Iris pigment epithelial cell (primary cell): ENCODE results near the gene NCF2.
A peak's percentile ranks its signal among the peaks of the same experiment; 100 is the strongest.

Source experiments
- DNase-seq: peaks from one replicate; pipeline ENCODE4 v3.0.0-alpha.2; 2011; ENCODE audit warnings: low read depth

NCF2 gene

DNA sequence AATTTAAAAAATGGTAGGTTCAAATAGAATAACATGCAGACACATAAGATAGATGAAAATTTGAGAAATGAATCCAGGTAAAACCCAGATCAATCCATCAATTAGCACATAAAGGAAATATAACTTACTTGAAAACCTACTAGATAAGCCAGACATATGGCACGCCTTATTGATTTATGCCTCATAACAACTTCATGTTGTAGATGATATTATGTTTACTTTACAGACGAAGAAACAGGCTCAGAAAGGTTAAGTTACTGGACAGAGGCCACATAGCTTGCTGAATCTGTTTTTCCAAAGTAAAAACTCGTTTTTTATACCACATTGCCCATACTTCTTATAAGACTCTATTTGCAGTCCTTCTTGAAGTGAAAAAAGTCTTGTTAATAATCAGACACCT, 22.1 kb upstream of the NCF2 start:
- no peak for DNase-seq

DNA sequence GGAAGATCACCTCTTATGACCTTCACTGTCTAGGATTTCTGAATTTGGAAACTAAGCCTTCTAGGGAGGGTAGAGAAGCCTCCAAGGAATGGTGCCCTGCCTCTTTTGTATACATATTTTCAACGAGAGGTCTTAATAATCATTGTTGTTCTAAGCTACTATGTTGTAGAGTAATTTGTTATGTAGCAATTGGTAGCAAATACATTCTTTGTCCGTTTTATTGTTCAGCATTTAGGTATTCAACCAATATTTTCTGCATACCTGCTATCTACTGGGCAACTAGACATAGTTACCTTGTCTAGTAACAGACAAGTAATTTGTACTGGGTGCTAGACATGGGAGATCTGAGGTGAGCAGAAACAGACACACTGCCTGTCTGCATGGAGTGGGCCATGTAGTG, 20.8 kb upstream of the NCF2 start:
- DNase-seq = no peak

DNA sequence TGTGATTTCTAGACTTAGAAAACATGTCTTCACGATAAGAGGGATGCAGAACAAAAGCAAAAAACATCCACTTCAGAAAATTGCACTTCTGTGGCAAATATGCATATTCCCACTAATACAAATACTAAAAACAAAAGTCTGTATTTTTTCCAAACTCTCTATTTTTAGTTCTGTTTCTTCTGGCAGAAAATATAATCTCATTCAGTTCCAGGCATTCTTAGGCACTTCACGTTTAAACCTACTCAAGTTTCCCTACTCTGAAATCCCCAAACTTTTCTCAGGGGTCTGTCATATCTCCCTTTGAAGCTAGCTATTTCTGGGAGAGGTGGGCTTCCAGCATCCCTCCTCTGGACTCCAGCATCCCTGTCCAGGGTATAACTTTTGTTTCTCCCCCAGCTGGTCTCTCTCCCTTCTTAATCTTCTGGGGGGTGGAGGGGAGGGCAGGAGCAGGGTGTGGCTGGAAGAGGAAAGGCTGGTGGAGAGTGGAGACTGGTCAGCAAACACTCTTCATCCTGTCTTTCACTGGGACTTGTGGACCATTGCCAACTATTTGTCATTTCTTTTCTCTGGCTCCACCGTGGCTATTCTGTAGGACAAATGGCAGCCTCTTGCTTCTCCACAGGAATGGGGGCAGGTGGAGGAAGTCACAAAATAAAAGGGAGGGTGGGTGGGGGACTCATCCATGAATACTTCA, 19.6 kb upstream of the NCF2 start:
- no peak for DNase-seq

DNA sequence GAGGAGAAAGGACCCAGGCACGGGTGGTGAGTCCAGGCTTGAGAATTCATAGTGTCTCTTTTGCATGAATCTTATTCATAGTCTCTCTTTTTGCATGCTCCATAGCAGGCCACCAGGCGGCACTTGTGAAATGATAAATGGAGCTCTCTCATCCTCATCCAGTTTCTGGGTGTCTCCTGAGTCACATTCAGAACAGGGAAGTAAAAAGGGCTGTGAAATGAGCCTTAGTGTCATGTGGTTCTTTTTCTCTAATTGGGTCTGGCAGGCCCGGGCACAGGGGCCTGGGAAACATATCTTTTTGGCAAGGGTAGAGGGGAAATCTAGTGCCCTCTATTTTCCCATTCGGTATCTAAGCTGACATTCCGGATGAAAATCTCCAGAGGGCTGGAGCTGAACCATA, 19.1 kb upstream of the NCF2 start:
- peak; percentile 65 for DNase-seq

DNA sequence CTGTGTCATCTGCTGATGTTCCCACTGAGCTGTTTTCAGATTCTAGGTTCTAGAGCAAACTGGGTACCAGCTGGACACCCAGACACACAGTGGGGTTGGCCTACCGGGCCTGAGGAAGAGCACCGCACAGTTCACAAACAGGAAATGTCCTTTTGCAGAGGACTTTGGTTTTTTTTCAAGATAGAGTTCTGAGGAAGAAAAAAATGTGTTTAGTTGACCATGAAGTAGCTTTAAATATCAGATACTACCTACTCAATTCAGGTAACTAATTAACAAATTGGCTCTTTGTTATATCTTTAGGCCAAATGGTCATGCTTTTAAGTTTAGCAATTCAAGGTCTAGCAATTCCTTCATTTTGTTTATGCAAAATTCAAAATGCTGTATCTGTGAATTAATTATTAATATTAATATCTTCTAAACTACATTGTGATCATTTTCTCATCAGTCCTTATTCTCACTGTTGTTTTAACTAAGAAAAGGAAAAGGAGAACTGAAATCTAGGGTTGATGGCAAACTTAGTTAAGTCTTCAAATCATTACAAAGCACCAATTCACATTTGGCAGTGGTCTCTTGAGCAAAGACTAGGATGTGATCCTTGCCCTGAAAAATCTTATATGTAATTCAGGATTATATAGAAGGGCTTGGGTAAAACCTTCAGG, 17.2 kb upstream of the NCF2 start:
- no peak for DNase-seq

DNA sequence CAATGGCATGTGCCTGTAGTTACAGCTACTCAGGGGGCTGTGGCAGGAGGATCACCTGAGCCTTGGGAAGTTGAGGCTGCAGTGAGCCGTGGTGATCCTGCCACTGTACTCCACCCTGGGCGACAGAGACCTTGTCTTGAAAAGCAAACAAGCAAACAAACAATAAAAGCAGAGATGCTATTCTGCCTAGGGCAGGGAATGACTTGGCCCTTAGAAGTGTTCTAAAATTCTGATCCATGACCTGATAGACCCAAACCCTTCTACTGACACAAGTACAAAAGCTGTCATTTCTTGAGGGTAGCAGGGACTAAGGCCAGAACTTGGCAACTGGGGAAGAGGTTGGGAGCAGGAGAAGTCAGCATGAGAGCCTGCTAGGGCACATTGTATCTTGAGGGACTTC, 15.6 kb upstream of the NCF2 start:
- no peak for DNase-seq

DNA sequence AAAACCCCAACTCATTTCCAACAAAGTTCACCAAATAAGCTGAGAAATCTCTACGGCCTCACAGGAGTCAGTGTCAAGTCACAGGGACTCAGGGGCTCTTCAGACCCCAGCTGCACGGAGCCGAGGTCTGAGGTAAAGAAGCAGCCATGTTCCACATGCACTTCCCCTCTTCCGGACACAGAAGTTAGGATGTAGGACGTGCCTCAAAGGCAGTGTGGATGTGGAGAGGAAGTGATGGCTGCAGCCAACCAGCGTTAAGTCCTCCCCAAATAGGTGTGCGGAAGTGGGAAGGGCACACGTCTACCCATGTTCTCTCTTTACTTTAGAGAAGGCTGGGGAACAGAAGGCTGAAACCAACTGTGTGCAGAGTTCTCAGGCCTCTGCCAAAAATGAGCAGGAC, 14.6 kb upstream of the NCF2 start:
- no peak for DNase-seq

DNA sequence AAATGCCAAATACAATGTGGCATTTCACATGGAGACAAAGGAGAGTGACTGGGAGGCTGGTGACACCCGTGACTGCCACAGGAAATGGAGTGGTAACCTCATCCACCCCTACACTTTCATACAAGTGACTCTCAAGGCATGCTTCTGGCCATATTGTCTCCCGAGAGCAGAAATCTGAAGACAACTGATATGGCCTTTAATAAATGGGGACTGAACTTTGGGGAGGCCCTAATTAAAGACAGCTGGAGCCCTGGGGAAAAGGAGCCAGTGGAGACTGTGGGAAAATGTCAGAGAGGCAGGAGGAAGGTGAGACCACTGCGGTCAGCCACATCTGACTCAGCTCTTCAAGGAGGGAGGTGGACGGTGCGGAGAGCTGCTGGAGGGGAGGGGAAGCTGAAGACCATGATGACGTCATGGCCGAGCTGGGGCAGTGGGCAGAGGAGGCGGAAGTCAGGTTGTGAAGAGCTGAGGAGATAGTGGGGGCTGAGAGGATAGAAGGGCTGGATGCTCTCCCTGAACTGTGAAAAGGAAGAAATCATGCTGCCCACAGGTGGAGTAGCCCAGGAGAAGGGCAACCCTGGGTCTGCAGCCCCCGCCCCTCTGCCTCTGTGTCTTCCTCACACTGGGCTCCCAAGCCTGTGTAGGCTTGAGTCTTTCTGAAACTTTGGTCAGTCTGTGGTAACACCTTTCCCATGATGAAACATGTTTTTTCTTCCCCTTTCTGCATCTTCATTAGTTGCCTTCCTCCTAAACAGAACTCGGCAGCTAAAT, 14.0 kb upstream of the NCF2 start:
- peak; percentile 94 for DNase-seq

DNA sequence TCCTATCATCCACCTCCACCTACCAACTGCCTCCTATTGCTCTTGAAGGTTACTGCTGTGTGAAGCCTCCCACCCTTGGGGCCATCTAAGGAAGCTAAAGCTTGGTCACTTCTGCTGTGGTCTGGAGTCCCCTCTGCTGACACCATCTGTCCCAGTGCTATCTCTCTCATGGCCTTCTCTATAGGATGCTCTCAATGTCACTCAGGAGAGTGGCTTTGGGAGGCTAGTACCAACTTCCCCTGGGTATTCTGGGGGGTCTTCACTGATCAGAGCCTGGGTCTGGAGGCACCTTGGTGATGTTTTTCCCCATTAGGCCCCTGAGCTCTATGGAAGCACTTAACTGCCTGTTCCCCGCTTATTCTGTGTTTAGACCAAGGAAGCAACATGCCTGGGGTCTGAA, 12.3 kb upstream of the NCF2 start:
- DNase-seq = no peak

DNA sequence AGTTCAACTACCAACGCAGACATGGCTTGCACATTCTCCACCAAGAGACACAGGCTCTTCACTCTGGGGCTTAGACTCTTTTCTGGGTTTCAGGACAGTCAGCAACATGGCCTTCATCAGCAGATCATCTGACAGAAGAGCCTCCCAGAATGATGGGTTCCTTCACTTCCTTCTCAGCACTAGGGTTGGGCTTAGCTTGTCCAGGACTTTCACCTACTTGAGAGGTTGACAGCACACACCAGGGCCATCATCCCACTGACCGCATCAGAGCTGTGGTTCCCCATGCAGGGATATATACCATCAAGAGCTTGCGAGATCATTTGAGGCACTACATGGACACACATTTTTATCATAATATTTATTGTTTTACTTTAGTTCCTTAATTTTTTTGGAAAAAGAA, 10.4 kb upstream of the NCF2 start:
- DNase-seq = no peak

DNA sequence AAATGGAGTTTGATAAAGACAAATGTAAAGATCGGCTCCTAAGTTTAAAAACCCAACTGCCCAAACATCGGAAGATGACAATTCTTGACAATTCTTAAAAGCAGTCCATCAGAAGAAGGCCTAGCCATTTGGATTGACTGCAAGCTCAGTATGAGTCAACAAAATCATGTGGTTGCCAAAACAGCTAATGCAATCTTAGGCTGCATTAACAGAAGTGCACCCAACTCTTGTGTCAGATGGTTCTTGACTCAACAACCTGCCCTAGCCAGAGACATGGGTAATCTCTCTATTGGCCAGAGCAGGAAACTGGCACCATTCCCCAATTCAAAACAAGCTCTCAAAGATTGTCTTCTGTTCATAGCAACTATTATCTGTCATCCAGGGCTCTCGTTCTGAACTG, 9.9 kb upstream of the NCF2 start:
- peak; percentile 96 for DNase-seq

DNA sequence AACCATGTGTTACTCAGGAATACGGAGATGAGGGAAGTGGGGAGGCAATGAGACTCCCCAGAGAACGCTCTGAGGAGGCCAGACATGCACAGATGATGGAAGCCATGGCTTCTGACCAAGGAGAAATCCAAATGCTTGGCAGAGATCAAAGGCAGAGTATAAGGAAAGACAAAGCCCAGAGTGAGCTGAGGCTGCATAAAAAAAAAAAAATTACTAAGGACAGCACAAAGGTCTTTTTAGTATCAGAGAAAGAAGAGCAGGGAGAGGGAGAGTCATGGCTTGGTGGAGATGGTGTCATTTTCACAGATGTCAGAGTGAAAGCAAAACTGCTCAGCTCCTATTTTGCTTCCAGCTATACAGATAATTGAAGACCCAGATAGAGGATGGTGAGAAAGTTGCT, 8.1 kb upstream of the NCF2 start:
- no peak for DNase-seq

DNA sequence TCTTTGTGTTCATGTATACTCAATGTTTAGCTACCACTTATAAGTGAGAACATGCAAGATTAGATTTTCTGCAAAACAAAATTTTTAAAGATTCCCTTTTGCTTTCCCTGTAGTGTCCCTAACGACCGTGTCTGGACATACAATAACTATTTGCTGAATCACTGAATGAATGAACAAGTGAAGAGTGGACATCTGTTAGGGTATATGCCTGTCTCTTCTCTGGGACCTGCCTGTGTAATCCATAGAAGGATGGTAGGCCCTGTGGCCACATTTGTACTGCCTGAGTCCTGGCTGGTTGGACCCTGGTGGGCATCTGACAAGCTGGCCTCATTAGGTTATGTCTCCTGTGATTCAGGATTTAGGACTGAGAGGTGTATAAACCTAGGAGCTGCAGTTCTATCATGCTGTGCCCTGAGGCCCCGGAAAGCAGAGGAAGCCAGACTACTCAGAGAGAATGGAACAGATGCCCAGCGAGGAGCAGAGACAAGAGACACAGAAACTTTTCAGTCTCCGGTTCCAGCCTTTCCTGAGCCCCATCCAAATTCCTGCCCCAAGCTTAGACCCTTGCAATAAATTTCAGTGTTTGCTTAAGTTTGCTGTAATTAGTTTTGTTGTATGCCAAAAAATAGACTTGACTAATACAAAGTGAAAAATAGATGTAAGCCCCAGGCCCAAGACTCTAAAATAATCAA, 7.5 kb upstream of the NCF2 start:
- no peak for DNase-seq

DNA sequence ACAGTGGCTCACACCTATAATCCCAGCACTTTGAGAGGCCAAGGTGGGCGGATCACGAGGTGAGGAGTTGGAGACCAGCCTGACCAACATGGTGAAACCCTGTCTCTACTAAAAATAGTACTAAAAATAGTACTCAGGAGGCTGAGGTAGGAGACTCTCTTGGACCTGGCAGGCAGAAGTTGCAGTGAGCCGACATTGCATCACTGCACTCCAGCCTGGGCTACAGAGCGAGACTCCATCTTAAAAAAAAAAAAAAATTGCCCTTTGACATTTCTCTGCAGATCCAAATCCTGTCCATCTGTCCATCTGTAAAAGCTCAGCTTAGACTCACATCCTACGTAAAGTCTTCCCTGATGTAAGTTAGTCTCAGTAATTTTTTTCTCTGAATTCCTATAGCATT, 6.2 kb upstream of the NCF2 start:
- no peak for DNase-seq

DNA sequence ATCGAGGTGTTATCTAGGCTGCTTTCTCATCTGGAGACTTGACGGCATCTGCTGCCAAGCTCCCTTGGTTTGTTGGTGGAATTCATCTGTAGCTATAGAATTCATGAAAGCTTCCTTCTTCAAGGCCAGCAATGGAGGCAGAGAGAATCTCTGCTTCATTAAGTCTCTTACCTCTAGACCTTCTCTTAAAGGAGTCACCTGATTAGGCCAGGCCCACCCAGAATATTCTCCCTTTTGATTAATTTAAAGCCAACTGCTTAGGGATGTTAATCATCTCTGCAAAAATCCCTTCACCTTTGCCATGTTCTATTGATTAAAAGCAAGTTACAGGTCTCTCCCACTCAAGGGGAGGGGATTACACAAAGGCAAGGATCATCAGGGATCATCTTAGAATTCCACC, 5.3 kb upstream of the NCF2 start:
- no peak for DNase-seq

DNA sequence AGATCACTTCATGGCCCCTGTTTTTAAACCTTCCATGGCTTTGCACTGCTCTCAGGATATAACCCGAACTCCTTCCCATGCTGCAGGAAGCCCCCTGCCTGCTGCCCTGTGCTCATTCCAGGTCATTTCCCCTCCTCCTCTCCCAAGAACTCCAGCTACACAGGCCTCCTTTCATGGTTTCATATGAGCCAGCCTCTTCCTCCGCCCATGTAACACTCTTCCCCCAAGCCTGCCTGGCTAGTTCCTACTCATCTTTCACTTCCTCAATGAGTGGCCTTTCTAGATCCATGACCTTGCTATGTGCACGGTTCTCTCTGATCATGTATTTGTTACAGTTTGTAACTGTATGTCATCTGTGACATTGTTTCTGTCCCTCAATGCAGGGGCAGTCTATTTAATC, 3.1 kb upstream of the NCF2 start:
- no peak for DNase-seq

DNA sequence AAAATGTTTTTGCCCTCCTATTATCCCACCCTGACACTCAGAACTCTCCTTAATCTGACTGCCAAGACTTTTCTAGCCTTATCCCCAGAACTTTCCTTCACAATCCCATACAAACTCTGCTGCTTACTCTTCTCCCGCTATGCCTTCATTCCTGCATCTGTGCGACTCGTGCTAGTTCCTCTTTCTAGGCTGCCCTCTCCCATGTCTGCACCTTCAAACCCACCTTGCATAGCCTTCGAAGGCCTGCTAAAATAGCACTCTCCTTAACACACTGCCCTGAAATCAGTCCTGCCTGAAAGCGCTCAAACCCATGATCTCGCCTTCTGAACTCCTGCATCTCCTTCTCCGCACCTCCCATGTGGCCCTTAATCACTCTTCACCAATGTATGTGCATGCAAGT, 2.5 kb upstream of the NCF2 start:
- DNase-seq = no peak

DNA sequence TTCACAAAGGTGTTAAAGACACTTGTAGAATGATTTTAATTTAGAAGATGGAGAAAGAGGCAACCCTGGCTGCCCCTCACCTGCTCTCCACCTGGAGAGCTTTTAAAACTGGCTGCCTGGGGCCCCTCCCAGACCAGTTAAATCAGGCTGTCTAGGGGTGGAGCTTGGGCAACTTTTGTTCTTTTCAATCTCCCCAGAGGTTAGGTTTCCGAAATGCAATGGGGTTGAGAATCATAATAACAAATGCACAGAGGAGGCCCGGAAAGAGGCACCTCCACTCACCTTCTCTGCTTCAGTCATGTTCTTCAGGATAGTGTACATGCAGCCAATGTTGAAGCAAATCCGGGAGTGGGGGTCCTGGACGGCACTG, 400 bp downstream of the NCF2 start:
- DNase-seq = no peak

DNA sequence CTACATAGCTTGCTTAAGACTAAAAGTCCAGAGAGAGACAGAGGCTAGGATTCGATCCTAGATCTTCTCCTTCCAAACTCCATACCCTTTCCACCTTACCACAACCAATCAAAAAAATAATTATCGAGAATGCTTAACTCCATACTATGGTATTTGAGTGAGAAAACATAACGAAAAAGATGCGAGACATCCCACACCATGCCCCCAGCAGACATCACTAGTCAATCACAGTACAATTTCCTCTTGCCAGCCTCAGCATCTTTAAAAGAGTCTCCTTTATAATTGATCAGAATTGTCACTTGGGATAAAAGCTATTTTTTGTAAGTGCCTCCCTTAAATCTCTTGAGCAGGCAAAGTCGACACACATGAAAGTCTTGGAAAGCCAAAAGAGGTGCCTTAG, 875 bp downstream of the NCF2 start:
- DNase-seq = no peak

DNA sequence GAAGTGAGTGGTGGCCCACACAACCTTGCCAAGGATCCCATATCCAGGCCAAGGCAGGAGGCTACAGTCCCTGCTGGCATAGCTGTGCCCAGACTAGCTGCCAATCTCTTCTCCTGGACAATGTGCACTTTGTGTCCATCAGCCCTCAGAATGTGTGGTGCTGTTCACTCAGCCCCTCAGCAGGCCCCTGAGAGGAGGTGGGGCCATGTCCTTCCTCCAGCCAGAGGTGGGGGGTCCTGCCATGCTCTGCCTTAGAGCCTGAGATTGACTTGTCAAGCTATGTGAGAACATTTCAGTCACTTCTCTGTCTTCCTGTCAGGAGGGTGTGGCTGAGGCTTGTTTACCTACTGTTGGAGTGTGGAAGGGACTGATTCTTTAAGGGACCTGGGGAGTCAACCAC, 1.4 kb downstream of the NCF2 start:
- no peak for DNase-seq

DNA sequence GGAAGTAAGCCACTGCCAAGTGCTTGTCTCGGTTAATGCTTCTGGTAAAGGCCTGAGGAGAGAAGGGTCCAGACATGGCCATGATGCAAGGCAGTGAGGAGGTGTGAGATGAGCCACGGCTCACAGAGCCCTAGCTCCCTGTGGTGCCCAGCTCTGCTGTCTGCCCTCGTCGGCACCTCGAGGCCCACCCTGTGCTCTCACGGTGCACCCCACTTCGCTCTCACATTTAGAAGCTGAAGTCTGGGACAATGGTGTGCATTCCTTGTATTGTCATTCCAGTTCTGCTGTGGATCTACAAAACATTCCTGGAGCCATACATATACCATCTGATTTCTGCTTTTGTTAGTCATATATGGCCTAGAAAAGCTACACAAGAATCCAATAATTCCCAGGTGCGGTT, 3.3 kb downstream of the NCF2 start:
- no peak for DNase-seq

DNA sequence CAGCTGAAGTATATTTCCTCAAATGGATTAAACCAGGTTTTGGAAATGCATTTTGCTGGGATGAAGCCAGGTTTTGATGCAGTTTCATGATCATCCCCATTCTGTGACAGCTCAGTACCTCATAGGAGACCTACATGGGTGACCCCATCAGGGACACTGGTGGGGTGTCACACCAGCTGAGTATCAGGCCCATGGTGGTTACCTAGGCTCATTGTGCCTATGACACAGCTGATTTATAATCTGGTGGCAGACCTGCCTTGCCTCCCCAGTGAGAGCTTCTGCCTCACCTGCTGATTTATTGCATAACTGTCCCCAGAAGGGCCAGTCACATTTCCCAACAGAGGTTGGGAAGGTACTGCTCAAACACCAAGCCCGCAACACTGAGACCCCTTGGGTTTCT, 3.8 kb downstream of the NCF2 start:
- DNase-seq = no peak

DNA sequence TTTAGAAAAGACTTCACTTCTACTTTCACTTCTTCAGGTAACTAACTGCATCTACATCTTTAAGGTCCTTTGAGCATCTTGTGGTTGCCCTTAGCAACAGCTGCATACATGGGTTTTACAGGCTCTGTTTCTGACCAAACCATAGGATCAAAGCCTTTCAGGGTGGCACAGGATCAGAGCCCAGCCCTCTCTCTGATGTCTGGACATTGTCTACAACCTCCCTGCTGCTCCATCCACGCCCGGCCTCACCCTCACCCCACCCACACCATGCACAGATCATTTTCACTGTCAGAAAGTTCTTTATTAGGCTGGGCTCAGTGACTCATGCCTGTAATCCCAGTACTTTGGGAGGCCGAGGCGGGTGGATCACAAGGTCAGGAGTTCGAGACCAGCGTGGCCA, 5.2 kb downstream of the NCF2 start:
- DNase-seq = no peak
